H1 (cell line): Measurements from ENCODE around the gene MAN2A1. TPM values are rescaled to one million over a fixed set of nuclear protein-coding genes. Genes with fewer than 3 reads are reported as not detected.

Experiments used
- CHD2 ChIP-seq: IDR thresholded peaks from 2 replicates; pipeline ENCODE4 v1.6.1; 2012; ENCODE audit warnings: low read length, improper control_type of control experiment
- CTCF ChIP-seq, 3 experiments: IDR thresholded peaks; 1 replicate in 2 of 3; 2 replicates in 1 of 3; pipeline versions ENCODE4 v1.5.1 to v1.6.1; 2011; ENCODE audit warnings: low read length in 3 of 3, mild to moderate bottlenecking in 3 of 3, inconsistent platforms in 2 of 3, low read depth in 1 of 3, moderate library complexity in 1 of 3; ENCODE audit not compliant: insufficient read depth in 1 of 3; ENCODE audit errors: control extremely low read depth in 1 of 3
- RNF2 ChIP-seq: fragments of 200-900, 300-1000 bp; sonication (generic); IDR thresholded peaks from 2 replicates; pipeline ENCODE4 v1.7.1; 2016; ENCODE audit warnings: borderline replicate concordance, low read depth, mild to moderate bottlenecking, antibody characterized with exemption, low read length; ENCODE audit not compliant: poor library complexity, severe bottlenecking; ENCODE audit errors: missing control alignments
- SIX5 ChIP-seq: IDR thresholded peaks from 2 replicates; pipeline ENCODE4 v1.6.1; 2011; ENCODE audit warnings: mild to moderate bottlenecking, low read depth, low read length
- polyA plus RNA-seq, 7 experiments: library from polyadenylated mRNA; depleted of rRNA in 3 of 7; stranded (reverse) in 5 of 7; unstranded in 2 of 7; fragments of >200 nt in 5 of 7; fragments of 200-250 nt in 2 of 7; gene quantifications; 1 replicate in 5 of 7; 2 replicates in 1 of 7; 4 replicates in 1 of 7; pipeline versions ENCODE4 v1.2.1 to v1.2.3, GENCODE V29; 2011 to 2013; ENCODE audit warnings: missing spikeins in 2 of 7, mixed read lengths in 2 of 7
- total RNA-seq: library from RNA; stranded (reverse); fragmentation: NEBNext Ultra II Directional; extraction: Animal tissue kit (Norgen Biotek cat#: 25700); gene quantifications from 2 replicates; pipeline ENCODE4 v1.2.1, GENCODE V29; 2021
- TF ChIP-seq, protein P1 (sequence below): fragments of 300-600 bp; sonication (generic); IDR thresholded peaks from 2 replicates; pipeline ENCODE4 v1.7.1; 2012; ENCODE audit warnings: low read length, moderate library complexity, mild to moderate bottlenecking, inconsistent platforms; ENCODE audit not compliant: insufficient replicate concordance

Gene MAN2A1
- total and polyA plus RNA-seq, 2 of the 8 experiments (the other 6 are each of a cell fraction or from before 2014, with no cell fraction given), result 29.1 to 102 TPM

DNA sequence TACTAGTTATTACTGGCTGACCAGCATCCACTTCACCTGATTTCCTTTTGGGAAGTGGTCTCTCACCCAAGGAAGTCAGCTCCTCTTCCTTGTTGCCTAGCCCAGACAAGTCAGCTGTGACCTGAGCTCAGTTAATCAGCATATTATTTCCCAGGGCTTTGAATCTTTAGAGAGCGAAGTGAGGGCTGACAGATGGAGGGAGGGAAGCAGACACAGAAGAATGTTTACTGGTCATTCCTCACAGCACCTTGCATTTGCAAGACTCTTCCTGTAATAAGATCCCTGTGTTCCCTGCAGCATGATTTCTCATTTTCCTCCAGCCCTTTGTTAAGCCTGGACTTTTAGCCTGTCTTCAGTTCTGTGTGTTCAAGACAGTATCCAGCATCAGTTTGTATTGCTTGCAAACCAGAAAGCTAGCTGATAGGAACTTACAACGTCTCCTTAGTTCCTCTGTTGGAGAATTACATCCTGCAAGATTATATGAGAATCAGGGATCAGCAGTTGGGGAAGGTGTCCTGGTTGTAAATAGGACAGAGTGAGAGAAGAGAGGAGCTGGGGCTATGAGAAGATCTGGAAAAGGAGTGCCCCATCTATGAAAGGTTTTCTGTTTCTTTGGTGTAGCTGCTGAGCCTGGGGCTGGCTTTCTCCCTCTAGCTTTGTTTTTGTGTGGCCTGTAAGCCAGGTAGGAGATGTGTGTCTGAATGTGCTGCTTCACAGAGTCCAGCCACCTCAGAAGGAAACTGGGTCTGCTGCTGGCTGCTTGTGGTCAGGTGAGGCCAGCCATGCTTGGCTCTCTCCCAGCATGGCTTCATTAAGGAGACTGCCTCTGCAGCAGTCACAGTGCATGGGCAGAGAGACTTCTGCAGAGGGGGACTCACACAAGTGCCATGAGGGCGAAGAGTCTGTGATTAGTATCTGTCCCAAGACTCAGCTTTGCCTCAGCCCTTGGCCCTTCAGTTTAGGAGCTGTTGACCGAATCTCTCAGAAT, 50.3 kb downstream of the MAN2A1 start (continued):
- no peak for TF ChIP-seq CTCF (IDR thresholded peaks at IDR 0.05; ENCODE audit: control extremely low read depth in 1 of 3, insufficient read depth in 1 of 3, low read depth in 1 of 3, low read length in 3 of 3)
- TF ChIP-seq SIX5, result peak; percentile 74
- TF ChIP-seq, protein P1, sequence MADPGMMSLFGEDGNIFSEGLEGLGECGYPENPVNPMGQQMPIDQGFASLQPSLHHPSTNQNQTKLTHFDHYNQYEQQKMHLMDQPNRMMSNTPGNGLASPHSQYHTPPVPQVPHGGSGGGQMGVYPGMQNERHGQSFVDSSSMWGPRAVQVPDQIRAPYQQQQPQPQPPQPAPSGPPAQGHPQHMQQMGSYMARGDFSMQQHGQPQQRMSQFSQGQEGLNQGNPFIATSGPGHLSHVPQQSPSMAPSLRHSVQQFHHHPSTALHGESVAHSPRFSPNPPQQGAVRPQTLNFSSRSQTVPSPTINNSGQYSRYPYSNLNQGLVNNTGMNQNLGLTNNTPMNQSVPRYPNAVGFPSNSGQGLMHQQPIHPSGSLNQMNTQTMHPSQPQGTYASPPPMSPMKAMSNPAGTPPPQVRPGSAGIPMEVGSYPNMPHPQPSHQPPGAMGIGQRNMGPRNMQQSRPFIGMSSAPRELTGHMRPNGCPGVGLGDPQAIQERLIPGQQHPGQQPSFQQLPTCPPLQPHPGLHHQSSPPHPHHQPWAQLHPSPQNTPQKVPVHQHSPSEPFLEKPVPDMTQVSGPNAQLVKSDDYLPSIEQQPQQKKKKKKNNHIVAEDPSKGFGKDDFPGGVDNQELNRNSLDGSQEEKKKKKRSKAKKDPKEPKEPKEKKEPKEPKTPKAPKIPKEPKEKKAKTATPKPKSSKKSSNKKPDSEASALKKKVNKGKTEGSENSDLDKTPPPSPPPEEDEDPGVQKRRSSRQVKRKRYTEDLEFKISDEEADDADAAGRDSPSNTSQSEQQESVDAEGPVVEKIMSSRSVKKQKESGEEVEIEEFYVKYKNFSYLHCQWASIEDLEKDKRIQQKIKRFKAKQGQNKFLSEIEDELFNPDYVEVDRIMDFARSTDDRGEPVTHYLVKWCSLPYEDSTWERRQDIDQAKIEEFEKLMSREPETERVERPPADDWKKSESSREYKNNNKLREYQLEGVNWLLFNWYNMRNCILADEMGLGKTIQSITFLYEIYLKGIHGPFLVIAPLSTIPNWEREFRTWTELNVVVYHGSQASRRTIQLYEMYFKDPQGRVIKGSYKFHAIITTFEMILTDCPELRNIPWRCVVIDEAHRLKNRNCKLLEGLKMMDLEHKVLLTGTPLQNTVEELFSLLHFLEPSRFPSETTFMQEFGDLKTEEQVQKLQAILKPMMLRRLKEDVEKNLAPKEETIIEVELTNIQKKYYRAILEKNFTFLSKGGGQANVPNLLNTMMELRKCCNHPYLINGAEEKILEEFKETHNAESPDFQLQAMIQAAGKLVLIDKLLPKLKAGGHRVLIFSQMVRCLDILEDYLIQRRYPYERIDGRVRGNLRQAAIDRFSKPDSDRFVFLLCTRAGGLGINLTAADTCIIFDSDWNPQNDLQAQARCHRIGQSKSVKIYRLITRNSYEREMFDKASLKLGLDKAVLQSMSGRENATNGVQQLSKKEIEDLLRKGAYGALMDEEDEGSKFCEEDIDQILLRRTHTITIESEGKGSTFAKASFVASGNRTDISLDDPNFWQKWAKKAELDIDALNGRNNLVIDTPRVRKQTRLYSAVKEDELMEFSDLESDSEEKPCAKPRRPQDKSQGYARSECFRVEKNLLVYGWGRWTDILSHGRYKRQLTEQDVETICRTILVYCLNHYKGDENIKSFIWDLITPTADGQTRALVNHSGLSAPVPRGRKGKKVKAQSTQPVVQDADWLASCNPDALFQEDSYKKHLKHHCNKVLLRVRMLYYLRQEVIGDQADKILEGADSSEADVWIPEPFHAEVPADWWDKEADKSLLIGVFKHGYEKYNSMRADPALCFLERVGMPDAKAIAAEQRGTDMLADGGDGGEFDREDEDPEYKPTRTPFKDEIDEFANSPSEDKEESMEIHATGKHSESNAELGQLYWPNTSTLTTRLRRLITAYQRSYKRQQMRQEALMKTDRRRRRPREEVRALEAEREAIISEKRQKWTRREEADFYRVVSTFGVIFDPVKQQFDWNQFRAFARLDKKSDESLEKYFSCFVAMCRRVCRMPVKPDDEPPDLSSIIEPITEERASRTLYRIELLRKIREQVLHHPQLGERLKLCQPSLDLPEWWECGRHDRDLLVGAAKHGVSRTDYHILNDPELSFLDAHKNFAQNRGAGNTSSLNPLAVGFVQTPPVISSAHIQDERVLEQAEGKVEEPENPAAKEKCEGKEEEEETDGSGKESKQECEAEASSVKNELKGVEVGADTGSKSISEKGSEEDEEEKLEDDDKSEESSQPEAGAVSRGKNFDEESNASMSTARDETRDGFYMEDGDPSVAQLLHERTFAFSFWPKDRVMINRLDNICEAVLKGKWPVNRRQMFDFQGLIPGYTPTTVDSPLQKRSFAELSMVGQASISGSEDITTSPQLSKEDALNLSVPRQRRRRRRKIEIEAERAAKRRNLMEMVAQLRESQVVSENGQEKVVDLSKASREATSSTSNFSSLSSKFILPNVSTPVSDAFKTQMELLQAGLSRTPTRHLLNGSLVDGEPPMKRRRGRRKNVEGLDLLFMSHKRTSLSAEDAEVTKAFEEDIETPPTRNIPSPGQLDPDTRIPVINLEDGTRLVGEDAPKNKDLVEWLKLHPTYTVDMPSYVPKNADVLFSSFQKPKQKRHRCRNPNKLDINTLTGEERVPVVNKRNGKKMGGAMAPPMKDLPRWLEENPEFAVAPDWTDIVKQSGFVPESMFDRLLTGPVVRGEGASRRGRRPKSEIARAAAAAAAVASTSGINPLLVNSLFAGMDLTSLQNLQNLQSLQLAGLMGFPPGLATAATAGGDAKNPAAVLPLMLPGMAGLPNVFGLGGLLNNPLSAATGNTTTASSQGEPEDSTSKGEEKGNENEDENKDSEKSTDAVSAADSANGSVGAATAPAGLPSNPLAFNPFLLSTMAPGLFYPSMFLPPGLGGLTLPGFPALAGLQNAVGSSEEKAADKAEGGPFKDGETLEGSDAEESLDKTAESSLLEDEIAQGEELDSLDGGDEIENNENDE, result peak; percentile 25
- TF ChIP-seq RNF2, result no peak
- no peak for TF ChIP-seq CHD2
